ENCODE measurements around the gene HHAT. TPM values are rescaled to one million over a fixed set of nuclear protein-coding genes. Genes with fewer than 3 reads are reported as not detected.

Gene HHAT
- total RNA-seq, 1 experiment from 2014 or later, result 10.0 TPM

DNA sequence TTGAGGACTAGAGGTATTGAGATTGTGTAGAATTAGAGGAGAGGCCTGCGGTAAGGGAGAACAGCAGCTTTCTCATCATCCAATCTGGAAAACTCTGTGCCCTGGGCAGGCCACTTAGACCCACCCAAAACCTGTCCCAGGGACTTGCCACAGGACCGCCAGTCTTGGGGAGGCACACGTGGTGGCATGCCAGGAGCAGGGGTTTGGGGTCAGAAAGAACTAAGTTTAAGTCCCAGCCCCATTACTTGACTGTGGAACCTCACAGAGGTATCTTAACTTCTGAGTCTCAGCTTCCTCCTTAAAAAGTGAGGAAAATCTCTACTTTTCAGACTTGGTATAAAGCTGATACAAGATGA lies 356.6 kb downstream of the HHAT start:
- Histone ChIP-seq H3K36me3 (no peaks in the 10 kb centered on the region), H3K4me3 (no peak overlapping the region), H3K9me3 (replicated peaks) (no peaks in the 10 kb centered on the region), H3K27ac (no peak overlapping the region), H3K27me3 (replicated peaks) (no peaks in the 10 kb centered on the region), H3K4me1 (replicated peaks) (no peaks in the 10 kb centered on the region)
- DNase-seq (ENCODE audit: low read depth in 1 of 2, low spot score in 2 of 2), result no peak

DNA sequence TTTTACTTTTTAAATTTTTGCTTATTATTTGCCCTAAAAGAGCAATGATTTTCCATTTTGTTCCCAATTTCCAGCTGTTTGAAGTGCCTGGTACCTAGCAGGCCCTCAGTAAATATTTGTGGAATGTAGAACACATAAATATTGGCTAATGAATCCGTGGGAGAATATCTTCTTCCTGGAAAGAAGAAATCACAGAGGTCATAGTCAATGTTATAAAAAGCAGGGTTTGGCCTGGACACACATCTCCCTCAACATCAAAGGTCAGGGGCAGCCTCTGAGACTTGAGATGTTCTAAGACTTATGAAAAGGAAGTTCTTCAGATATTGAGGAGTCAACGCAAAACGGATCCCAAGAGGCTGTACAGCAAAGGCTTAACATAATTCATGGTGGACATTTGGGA lies 358.1 kb downstream of the HHAT start:
- Histone ChIP-seq H3K4me1 (replicated peaks) (no peaks in the 10 kb centered on the region), H3K9me3 (replicated peaks) (no peaks in the 10 kb centered on the region), H3K36me3 (no peaks in the 10 kb centered on the region), H3K27ac (no peak overlapping the region), H3K4me3 (no peak overlapping the region), H3K27me3 (replicated peaks) (no peaks in the 10 kb centered on the region)
- DNase-seq (ENCODE audit: low read depth in 1 of 2, low spot score in 2 of 2), result no peak

DNA sequence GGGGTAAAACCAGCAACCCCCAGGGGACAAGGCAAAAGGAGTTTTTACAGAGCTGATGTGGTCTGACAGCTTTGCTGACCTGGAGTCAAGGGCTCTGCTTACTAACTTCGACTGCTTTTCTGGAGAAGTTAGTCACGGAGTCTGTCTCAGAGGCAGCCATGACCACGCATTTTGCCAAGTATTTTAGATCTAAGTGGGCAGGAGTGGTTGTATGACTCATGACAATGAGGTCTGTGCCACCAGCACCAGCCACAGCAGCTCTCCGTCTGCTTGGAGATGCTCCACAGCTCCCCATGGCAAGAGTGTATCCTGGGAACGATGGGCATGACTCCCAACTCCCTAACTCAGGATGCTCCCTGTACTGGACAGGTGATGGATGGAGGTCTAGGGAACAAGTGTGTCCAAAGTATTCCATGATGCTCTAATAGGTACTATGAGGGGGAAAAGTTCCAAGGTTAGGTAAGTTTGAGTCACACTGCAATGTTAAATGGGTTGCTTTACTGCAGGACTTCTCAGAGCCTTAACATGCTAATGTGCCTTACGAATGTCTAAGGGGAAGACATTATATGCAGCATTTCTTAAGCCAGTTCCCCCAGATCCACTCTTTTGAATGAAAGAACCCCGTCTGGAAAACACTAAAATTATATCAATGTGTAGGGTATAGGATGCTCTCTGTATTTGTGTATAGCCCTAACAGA lies 359.0 kb downstream of the HHAT start:
- no peak overlapping the region for H3K27ac ChIP-seq
- H3K27me3 ChIP-seq (replicated peaks), result no peaks in the 10 kb centered on the region
- H3K9me3 ChIP-seq (replicated peaks), result no peaks in the 10 kb centered on the region
- H3K36me3 ChIP-seq, result no peaks in the 10 kb centered on the region
- DNase-seq (ENCODE audit: low read depth in 1 of 2, low spot score in 2 of 2), result no peak
- no peak overlapping the region for H3K4me3 ChIP-seq
- no peaks in the 10 kb centered on the region for H3K4me1 ChIP-seq (replicated peaks)

GRCh38 chr1:210688512-210689234 lies 360.0 kb downstream of the HHAT start:
- Histone ChIP-seq H3K27ac (no peak overlapping the region), H3K4me1 (replicated peaks) (no peaks in the 10 kb centered on the region), H3K36me3 (no peaks in the 10 kb centered on the region), H3K27me3 (replicated peaks) (no peaks in the 10 kb centered on the region), H3K4me3 (no peak overlapping the region), H3K9me3 (replicated peaks) (no peaks in the 10 kb centered on the region)
- DNase-seq (ENCODE audit: low read depth in 1 of 2, low spot score in 2 of 2), result no peak

GRCh38 chr1:210689826-210690225 lies 361.1 kb downstream of the HHAT start:
- H3K4me1 ChIP-seq (replicated peaks), result no peaks in the 10 kb centered on the region
- H3K36me3 ChIP-seq, result no peaks in the 10 kb centered on the region
- H3K27me3 ChIP-seq (replicated peaks), result no peaks in the 10 kb centered on the region
- no peak overlapping the region for H3K4me3 ChIP-seq
- H3K27ac ChIP-seq, result no peak overlapping the region
- H3K9me3 ChIP-seq (replicated peaks), result no peaks in the 10 kb centered on the region
- no peak for DNase-seq (ENCODE audit: low read depth in 1 of 2, low spot score in 2 of 2)

- H3K27me3 ChIP-seq (replicated peaks), result no peaks in the 10 kb centered on the region
- no peak for DNase-seq (ENCODE audit: low read depth in 1 of 2, low spot score in 2 of 2)
Observed at GRCh38 chr1:210690236-210690635, 361.5 kb downstream of the HHAT start.

DNA sequence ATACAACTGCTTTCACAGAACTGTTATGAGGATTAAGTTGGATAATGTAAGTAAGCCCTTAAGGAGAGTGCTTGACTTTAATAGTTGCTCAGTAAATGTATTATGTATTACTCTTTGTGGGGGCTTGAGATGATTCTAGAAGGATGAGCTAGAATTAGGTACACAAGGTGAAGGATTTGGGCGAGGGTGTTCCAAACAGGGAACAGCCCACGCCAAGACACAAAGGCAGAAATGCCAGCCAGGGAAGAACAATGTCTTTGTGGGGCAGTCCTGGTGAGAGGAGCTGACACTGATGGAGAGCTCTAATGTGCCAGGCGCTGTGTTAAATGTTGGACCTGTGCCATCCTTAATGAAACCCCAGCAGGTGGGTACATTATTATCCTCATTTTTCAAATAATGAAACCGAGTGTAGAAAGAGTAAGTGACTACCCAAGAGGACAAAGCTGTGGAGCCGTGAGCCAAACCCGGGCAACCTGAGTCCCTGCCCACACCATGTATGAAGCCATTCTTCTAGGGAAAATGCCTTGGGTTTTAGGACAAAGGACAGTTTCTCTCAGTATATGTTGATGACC lies 362.4 kb downstream of the HHAT start:
- Histone ChIP-seq H3K9me3 (replicated peaks) (no peaks in the 10 kb centered on the region; the same call in 1 of the 2 replicates), H3K36me3 (no peaks in the 10 kb centered on the region), H3K27ac (no peak overlapping the region), H3K27me3 (replicated peaks) (no peaks in the 10 kb centered on the region), H3K4me1 (replicated peaks) (no peaks in the 10 kb centered on the region), H3K4me3 (no peak overlapping the region)
- no peak for DNase-seq (ENCODE audit: low read depth in 1 of 2, low spot score in 2 of 2)

More at GRCh38 chr1:210690236-210690635, 361.5 kb downstream of the HHAT start:
- H3K4me1 ChIP-seq (replicated peaks), result no peaks in the 10 kb centered on the region
- no peak overlapping the region for H3K27ac ChIP-seq
- no peaks in the 10 kb centered on the region for H3K36me3 ChIP-seq
- no peak overlapping the region for H3K4me3 ChIP-seq
- no peaks in the 10 kb centered on the region for H3K9me3 ChIP-seq (replicated peaks)

DNA sequence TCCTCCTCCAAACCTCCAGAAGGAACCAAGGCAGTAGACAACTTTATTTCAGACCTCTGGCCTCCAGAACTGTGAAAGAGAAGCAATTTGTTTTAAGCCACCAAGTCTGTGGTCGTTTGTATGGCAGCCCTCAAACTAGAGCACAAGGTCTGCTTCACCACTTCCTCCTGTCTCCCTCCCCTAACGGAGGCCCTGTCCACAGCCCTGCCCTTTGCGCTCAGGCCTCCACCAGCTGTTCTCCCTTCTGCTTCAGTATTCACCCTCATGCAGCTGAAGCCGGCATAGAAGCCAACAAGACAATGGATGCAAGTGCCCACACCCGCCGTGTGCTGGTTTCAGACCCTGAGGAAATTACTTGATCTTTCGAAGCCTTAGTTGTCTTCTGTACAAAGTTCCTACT lies 364.1 kb downstream of the HHAT start:
- DNase-seq (ENCODE audit: low read depth in 1 of 2, low spot score in 2 of 2), result no peak
- no peaks in the 10 kb centered on the region for H3K4me1 ChIP-seq (replicated peaks)
- no peaks in the 10 kb centered on the region for H3K27me3 ChIP-seq (replicated peaks)
- H3K4me3 ChIP-seq, result no peak overlapping the region
- H3K36me3 ChIP-seq, result no peaks in the 10 kb centered on the region
- no peaks in the 10 kb centered on the region; the same call in 1 of the 2 replicates for H3K9me3 ChIP-seq (replicated peaks)
- H3K27ac ChIP-seq, result no peak overlapping the region

DNA sequence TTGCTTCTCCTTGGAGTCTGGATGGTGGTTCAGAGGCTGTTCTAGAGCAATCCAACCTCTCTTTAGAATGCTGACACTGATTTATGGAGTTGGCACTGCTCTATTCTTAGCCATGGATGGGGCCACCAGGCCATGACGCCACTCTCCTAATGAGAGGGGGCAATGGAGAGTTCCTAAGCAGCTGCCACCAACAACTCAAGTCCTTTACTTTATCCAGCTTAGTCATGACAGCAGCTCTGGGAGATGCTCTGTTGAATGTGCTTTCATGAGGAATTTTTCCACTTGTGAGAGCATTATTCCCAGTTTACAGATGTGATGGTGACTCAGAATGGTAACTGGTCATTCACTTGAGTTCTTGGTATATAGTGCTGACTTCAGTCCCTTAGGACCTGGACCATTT lies 366.3 kb downstream of the HHAT start:
- Histone ChIP-seq H3K9me3 (replicated peaks) (no peaks in the 10 kb centered on the region; the same call in 1 of the 2 replicates), H3K27me3 (replicated peaks) (no peaks in the 10 kb centered on the region), H3K4me1 (replicated peaks) (no peaks in the 10 kb centered on the region), H3K4me3 (no peak overlapping the region), H3K36me3 (no peaks in the 10 kb centered on the region), H3K27ac (no peak overlapping the region)
- no peak for DNase-seq (ENCODE audit: low read depth in 1 of 2, low spot score in 2 of 2)

DNA sequence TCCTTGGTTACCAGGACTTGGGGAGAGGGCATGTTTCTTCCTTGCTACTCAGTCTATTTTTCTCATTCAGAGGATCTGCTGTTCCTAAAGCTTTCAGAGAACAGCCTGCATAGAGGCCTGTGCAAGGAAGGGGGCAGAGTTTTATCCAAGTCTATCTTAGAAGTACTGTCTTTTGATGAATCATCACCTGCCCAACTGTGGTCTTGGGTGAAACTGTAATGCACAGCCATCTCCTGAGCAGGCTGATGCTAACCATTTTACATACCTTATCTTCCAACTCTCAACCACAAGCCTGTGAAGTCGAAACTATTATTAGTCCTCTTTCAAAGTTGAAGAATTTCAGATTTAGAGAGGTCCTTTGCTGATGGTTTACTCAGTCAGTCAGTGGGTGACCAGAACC lies 368.0 kb downstream of the HHAT start:
- Histone ChIP-seq H3K27me3 (replicated peaks) (no peaks in the 10 kb centered on the region), H3K4me1 (replicated peaks) (no peaks in the 10 kb centered on the region), H3K36me3 (no peaks in the 10 kb centered on the region), H3K27ac (no peak overlapping the region), H3K4me3 (no peak overlapping the region), H3K9me3 (replicated peaks) (no peaks in the 10 kb centered on the region; the same call in 1 of the 2 replicates)
- DNase-seq (ENCODE audit: low read depth in 1 of 2, low spot score in 2 of 2), result no peak

DNA sequence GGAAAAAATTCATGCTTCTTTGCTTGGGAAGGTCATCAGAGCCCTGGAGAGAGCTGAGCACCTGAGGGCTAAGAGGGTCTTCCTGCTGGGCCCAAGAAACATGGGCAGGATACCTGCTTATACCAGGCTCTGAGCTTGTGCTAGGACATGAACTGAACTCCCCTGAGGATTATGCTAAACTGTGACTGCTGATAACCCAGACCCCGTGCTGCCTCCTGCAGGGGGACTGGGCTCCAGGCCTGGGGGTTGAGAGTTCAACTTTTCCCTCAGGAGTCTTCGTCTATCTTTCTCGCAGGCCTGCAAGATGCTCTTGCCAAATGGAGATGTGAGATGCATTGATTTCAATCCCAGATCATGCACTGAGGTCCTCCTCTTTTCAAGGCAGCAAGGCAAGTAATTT lies 368.5 kb downstream of the HHAT start:
- no peak for DNase-seq (ENCODE audit: low read depth in 1 of 2, low spot score in 2 of 2)
- Histone ChIP-seq H3K4me1 (replicated peaks) (no peaks in the 10 kb centered on the region), H3K27me3 (replicated peaks) (no peaks in the 10 kb centered on the region), H3K27ac (no peak overlapping the region), H3K9me3 (replicated peaks) (no peaks in the 10 kb centered on the region; the same call in 1 of the 2 replicates), H3K36me3 (no peaks in the 10 kb centered on the region), H3K4me3 (no peak overlapping the region)

- Histone ChIP-seq H3K27ac (no peak overlapping the region), H3K9me3 (replicated peaks) (no peaks in the 10 kb centered on the region; the same call in 1 of the 2 replicates), H3K27me3 (replicated peaks) (no peaks in the 10 kb centered on the region), H3K36me3 (no peaks in the 10 kb centered on the region), H3K4me3 (no peak overlapping the region), H3K4me1 (replicated peaks) (no peaks in the 10 kb centered on the region)
- DNase-seq (ENCODE audit: low read depth in 1 of 2, low spot score in 2 of 2), result no peak
Observed at GRCh38 chr1:210698661-210699060, 370.0 kb downstream of the HHAT start.

GRCh38 chr1:210700083-210700482 lies 371.4 kb downstream of the HHAT start:
- Histone ChIP-seq H3K9me3 (replicated peaks) (no peaks in the 10 kb centered on the region; the same call in 1 of the 2 replicates), H3K4me3 (no peak overlapping the region), H3K36me3 (no peaks in the 10 kb centered on the region), H3K27me3 (replicated peaks) (no peaks in the 10 kb centered on the region), H3K4me1 (replicated peaks) (no peaks in the 10 kb centered on the region), H3K27ac (no peak overlapping the region)
- no peak for DNase-seq (ENCODE audit: low read depth in 1 of 2, low spot score in 2 of 2)

- Histone ChIP-seq H3K4me3 (no peak overlapping the region), H3K36me3 (no peaks in the 10 kb centered on the region), H3K9me3 (replicated peaks) (no peaks in the 10 kb centered on the region; the same call in 1 of the 2 replicates), H3K27ac (no peak overlapping the region), H3K4me1 (replicated peaks) (no peaks in the 10 kb centered on the region), H3K27me3 (replicated peaks) (no peaks in the 10 kb centered on the region)
- no peak for DNase-seq (ENCODE audit: low read depth in 1 of 2, low spot score in 2 of 2)
Observed at GRCh38 chr1:210700511-210700910, 371.8 kb downstream of the HHAT start.

Measured in SJSA1 (cell line).